Measurements from ENCODE around the gene C16orf82.

The C16orf82 gene

GRCh38 chr16:27088216-27088615 lies 21.5 kb downstream of the C16orf82 start:
- Histone ChIP-seq H3K27me3 (replicated peaks; ENCODE audit: control insufficient read depth, insufficient read depth, low read length) (no peaks in the 10 kb centered on the region; the same call in 1 of the 2 replicates), H3K4me3 (replicated peaks; ENCODE audit: low read depth, low read length) (no peak overlapping the region), H3K36me3 (ENCODE audit: control insufficient read depth, insufficient read depth, low read length) (no peaks in the 10 kb centered on the region)
- TF ChIP-seq CTCF (IDR thresholded peaks at IDR 0.05; ENCODE audit: insufficient read depth, low read length, poor library complexity, severe bottlenecking), result no peak
- no peak for DNase-seq (ENCODE audit: extremely low read depth, insufficient read length)

GRCh38 chr16:27096375-27096774 lies 29.6 kb downstream of the C16orf82 start:
- TF ChIP-seq CTCF (IDR thresholded peaks at IDR 0.05; ENCODE audit: insufficient read depth, low read length, poor library complexity, severe bottlenecking), result no peak
- H3K4me3 ChIP-seq (replicated peaks; ENCODE audit: low read depth, low read length), result no peak overlapping the region
- no peaks in the 10 kb centered on the region for H3K27me3 ChIP-seq (replicated peaks; ENCODE audit: control insufficient read depth, insufficient read depth, low read length)
- no peaks in the 10 kb centered on the region for H3K36me3 ChIP-seq (ENCODE audit: control insufficient read depth, insufficient read depth, low read length)
- no peak for DNase-seq (ENCODE audit: extremely low read depth, insufficient read length)

GRCh38 chr16:27097800-27098230 lies 31.1 kb downstream of the C16orf82 start:
- Histone ChIP-seq H3K4me3 (replicated peaks; ENCODE audit: low read depth, low read length) (no peak overlapping the region), H3K36me3 (ENCODE audit: control insufficient read depth, insufficient read depth, low read length) (no peaks in the 10 kb centered on the region), H3K27me3 (replicated peaks; ENCODE audit: control insufficient read depth, insufficient read depth, low read length) (no peaks in the 10 kb centered on the region)
- no peak for TF ChIP-seq CTCF (IDR thresholded peaks at IDR 0.05; ENCODE audit: insufficient read depth, low read length, poor library complexity, severe bottlenecking)
- no peak for DNase-seq (ENCODE audit: extremely low read depth, insufficient read length)

GRCh38 chr16:27098366-27099049 lies 31.8 kb downstream of the C16orf82 start:
- no peak for TF ChIP-seq CTCF (IDR thresholded peaks at IDR 0.05; ENCODE audit: insufficient read depth, low read length, poor library complexity, severe bottlenecking)
- Histone ChIP-seq H3K4me3 (replicated peaks; ENCODE audit: low read depth, low read length) (no peak overlapping the region), H3K27me3 (replicated peaks; ENCODE audit: control insufficient read depth, insufficient read depth, low read length) (no peaks in the 10 kb centered on the region), H3K36me3 (ENCODE audit: control insufficient read depth, insufficient read depth, low read length) (no peaks in the 10 kb centered on the region)
- no peak for DNase-seq (ENCODE audit: extremely low read depth, insufficient read length)

- no peaks in the 10 kb centered on the region for H3K27me3 ChIP-seq (replicated peaks; ENCODE audit: control insufficient read depth, insufficient read depth, low read length)
- no peak for TF ChIP-seq CTCF (IDR thresholded peaks at IDR 0.05; ENCODE audit: insufficient read depth, low read length, poor library complexity, severe bottlenecking)
- DNase-seq (ENCODE audit: extremely low read depth, insufficient read length), result no peak
- no peaks in the 10 kb centered on the region for H3K36me3 ChIP-seq (ENCODE audit: control insufficient read depth, insufficient read depth, low read length)
- no peak overlapping the region for H3K4me3 ChIP-seq (replicated peaks; ENCODE audit: low read depth, low read length)
These were observed 36.2 kb downstream of the C16orf82 start for GRCh38 chr16:27102701-27103575.
